ENCODE data around the gene PITPNB. TPM values are rescaled to one million over a fixed set of nuclear protein-coding genes. Genes with fewer than 3 reads are reported as not detected.

The PITPNB gene
- total and polyA plus RNA-seq, 2 of the 13 experiments (the other 11 are each of a cell fraction or from before 2014, with no cell fraction given), result 17.0 to 30.1 TPM

GRCh38 chr22:27880778-27881394 is 38.2 kb downstream of the PITPNB start (continued):
- TF ChIP-seq WIZ (CRISPR knock-in tag; IDR thresholded peaks at IDR 0.05), result no peak
- TF ChIP-seq RAD21 (CRISPR knock-in tag; IDR thresholded peaks at IDR 0.05), result peak; percentile 64; the same call in 1 of the 2 replicates
- TF ChIP-seq CTCF (CRISPR knock-in tag; IDR thresholded peaks at IDR 0.05), result peak; percentile 78
- peak; percentile 67 for TF ChIP-seq STAG1 (CRISPR knock-in tag; IDR thresholded peaks at IDR 0.05)
- no peak for TF ChIP-seq GMEB1 (CRISPR knock-in tag; IDR thresholded peaks at IDR 0.05; ENCODE audit: borderline replicate concordance)
- no peak for TF ChIP-seq ZNF557 (CRISPR knock-in tag; IDR thresholded peaks at IDR 0.05)
- no peak for TF ChIP-seq ZBTB46 (CRISPR knock-in tag; IDR thresholded peaks at IDR 0.05; ENCODE audit: borderline replicate concordance)
